SU-DHL-6 (cell line): ENCODE data around the gene TNFRSF9.
"Not testable (repeated sequence)": the region's sequence is repeated elsewhere in the genome, so short reads cannot be mapped to it uniquely, and the experiment has no call there.

Experiments used
- H2AFZ ChIP-seq: fragments of 200-600 bp; sonication (generic); 2 replicates; pipeline ENCODE4 v1.6.1; 2014; ENCODE audit warnings: low read depth, mild to moderate bottlenecking, moderate library complexity, mixed read lengths, antibody characterized with exemption, low read length; ENCODE audit not compliant: severe bottlenecking
- H3F3A ChIP-seq: fragments of 200-600 bp; shearing (Covaris generic); 2 replicates; pipeline ENCODE4 v1.6.0; 2016; ENCODE audit warnings: antibody characterized with exemption, mild to moderate bottlenecking; ENCODE audit not compliant: insufficient read depth
- H3K27ac ChIP-seq: fragments of 200-600 bp; sonication (generic); 2 replicates; pipeline ENCODE4 v1.5.1; 2016; ENCODE audit warnings: low read depth, mild to moderate bottlenecking, low read length, moderate library complexity, mixed read lengths
- H3K27me3 ChIP-seq: fragments of 200-600 bp; sonication (generic), shearing (Covaris generic); 2 replicates; pipeline ENCODE4 v1.6.0; 2014; ENCODE audit warnings: mild to moderate bottlenecking, low read length
- H3K36me3 ChIP-seq: fragments of 200-600 bp; sonication (generic); 2 replicates; pipeline ENCODE4 v1.6.1; 2014; ENCODE audit warnings: mild to moderate bottlenecking, low read length, mixed read lengths
- H3K4me2 ChIP-seq: fragments of 300-600, 200-600 bp; shearing (Covaris generic), sonication (generic); 2 replicates; pipeline ENCODE4 v1.6.0; 2014; ENCODE audit warnings: low read length, low read depth, mild to moderate bottlenecking; ENCODE audit not compliant: poor library complexity, severe bottlenecking
- H3K4me3 ChIP-seq: fragments of 200-600 bp; sonication (generic); 2 replicates; pipeline ENCODE4 v1.5.1; 2014; ENCODE audit warnings: antibody characterized with exemption, low read length, mild to moderate bottlenecking, mixed read lengths; ENCODE audit not compliant: insufficient read depth, poor library complexity, severe bottlenecking
- H3K79me2 ChIP-seq: fragments of 200-600 bp; sonication (generic); 2 replicates; pipeline ENCODE4 v1.6.1; 2014; ENCODE audit warnings: mild to moderate bottlenecking, low read length, moderate library complexity; ENCODE audit not compliant: insufficient read depth
- H3K9ac ChIP-seq: fragments of 200-600 bp; sonication (generic); 2 replicates; pipeline ENCODE4 v1.7.0; 2014; ENCODE audit warnings: mild to moderate bottlenecking, low read length
- H3K9me2 ChIP-seq: fragments of 200-600 bp; sonication (generic); replicated peaks from 2 replicates; pipeline ENCODE4 v1.6.1; 2014; ENCODE audit warnings: low read length; ENCODE audit not compliant: insufficient read depth
- H3K9me3 ChIP-seq: fragments of 200-600 bp; sonication (generic); 2 replicates; pipeline ENCODE4 v1.6.1; 2014; ENCODE audit warnings: low read length, mixed read lengths; ENCODE audit not compliant: insufficient read depth
- H4K20me1 ChIP-seq: fragments of 200-600 bp; sonication (generic); 2 replicates; pipeline ENCODE4 v1.6.1; 2014; ENCODE audit warnings: low read depth, mild to moderate bottlenecking, antibody characterized with exemption, low read length, moderate library complexity, mixed read lengths
- CTCF ChIP-seq: fragments of 200-600 bp; sonication (generic); IDR thresholded peaks from one replicate; pipeline ENCODE4 v1.5.1; 2017; ENCODE audit warnings: antibody characterized with exemption, mild to moderate bottlenecking, low read length, moderate library complexity; ENCODE audit not compliant: insufficient read depth, poor library complexity, severe bottlenecking
- EZH2phosphoT487 ChIP-seq: fragments of 200-600 bp; sonication (generic), shearing (Covaris generic); conservative IDR thresholded peaks from 2 replicates; pipeline ENCODE4 v1.6.1; 2018; ENCODE audit warnings: mild to moderate bottlenecking, antibody characterized with exemption, low read length, moderate library complexity, mixed read lengths

Gene TNFRSF9

DNA sequence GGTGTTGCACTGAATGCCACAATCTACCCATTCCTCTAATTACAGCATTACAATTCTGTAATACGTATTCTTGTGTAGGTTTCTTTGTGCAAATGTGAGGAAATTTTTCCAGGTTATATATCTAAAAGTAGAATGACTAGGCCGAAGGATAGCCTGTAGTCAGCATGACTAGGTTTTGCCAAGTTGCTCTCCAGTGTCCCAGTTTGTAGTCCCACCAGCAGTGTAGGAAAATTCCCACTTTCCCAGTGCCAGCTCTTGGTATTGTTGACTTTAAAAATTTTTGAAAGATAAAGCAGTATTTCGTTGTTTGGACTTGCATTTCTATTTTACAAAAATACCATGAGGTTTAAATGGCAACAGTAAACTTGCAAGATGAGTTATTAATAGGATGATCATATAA, 23.8 kb upstream of the TNFRSF9 start:
- no peak overlapping the region for H3K27ac ChIP-seq
- H3K4me3 ChIP-seq, result no peak overlapping the region
- H3K27me3 ChIP-seq, result no peaks in the 10 kb centered on the region
- H3K79me2 ChIP-seq, result peaks cover 79% of the 10 kb centered on the region
- H2AFZ ChIP-seq, result no peak overlapping the region
- H3K4me2 ChIP-seq, result no peak overlapping the region
- TF ChIP-seq EZH2phosphoT487 (no peak), CTCF (no peak)
- no peaks in the 10 kb centered on the region for H4K20me1 ChIP-seq
- H3F3A ChIP-seq, result no peaks in the 10 kb centered on the region
- no peak overlapping the region for H3K9ac ChIP-seq
- H3K36me3 ChIP-seq, result peaks cover 19% of the 10 kb centered on the region
- no peaks in the 10 kb centered on the region for H3K9me3 ChIP-seq
- H3K9me2 ChIP-seq, result no peaks in the 10 kb centered on the region

DNA sequence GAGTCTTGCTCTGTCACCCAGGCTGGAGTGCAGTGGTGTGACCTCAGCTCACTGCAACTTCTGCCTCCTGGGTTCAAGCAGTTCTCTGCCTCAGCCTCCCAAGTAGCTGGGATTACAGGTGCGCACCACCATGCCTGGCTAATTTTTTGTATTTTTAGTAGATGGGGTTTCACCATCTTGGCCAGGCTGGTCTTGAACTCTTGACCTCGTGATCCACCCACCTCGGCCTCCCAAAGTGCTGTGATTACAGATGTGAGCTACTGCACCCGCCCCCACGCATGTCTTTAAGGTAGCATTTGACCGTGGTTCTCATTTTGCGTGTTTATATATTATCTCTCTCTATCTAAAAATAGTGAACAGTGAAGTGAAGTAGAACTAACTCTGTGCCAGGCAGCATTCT, 23.2 kb upstream of the TNFRSF9 start:
- not testable (repeated sequence) for H4K20me1 ChIP-seq, H3K9me3 ChIP-seq, H3K4me2 ChIP-seq, H3K9me2 ChIP-seq, H3F3A ChIP-seq, H3K27ac ChIP-seq, H3K9ac ChIP-seq, H3K4me3 ChIP-seq, H2AFZ ChIP-seq, H3K27me3 ChIP-seq
- Histone ChIP-seq H3K79me2 (peaks cover 75% of the 10 kb centered on the region), H3K36me3 (peaks cover 14% of the 10 kb centered on the region)

- peaks cover 71% of the 10 kb centered on the region for H3K79me2 ChIP-seq
- H2AFZ ChIP-seq, H4K20me1 ChIP-seq, H3F3A ChIP-seq, H3K9me3 ChIP-seq, H3K9me2 ChIP-seq, H3K27me3 ChIP-seq, H3K4me2 ChIP-seq, H3K27ac ChIP-seq, H3K4me3 ChIP-seq, H3K9ac ChIP-seq: not testable (repeated sequence)
- peaks cover 12% of the 10 kb centered on the region; the same call in 1 of the 2 replicates for H3K36me3 ChIP-seq
Observed at GRCh38 chr1:7963378-7963730, 22.7 kb upstream of the TNFRSF9 start.

- no peaks in the 10 kb centered on the region for H4K20me1 ChIP-seq
- H3K36me3 ChIP-seq, result peaks cover 12% of the 10 kb centered on the region; the same call in 1 of the 2 replicates
- H3K9me2 ChIP-seq, result no peaks in the 10 kb centered on the region
- peak overlapping the region; percentile 87 for H3K4me2 ChIP-seq
- peak overlapping the region; percentile 95 for H3K4me3 ChIP-seq
- H3K27ac ChIP-seq, result peak overlapping the region; percentile 64; the same call in 1 of the 2 replicates
- TF ChIP-seq EZH2phosphoT487, result no peak
- H3K79me2 ChIP-seq, result peaks cover 69% of the 10 kb centered on the region
- H3K9me3 ChIP-seq, result no peaks in the 10 kb centered on the region
- peak overlapping the region; percentile 90 for H3K9ac ChIP-seq
- H2AFZ ChIP-seq, result no peak overlapping the region
- no peaks in the 10 kb centered on the region for H3K27me3 ChIP-seq
- no peaks in the 10 kb centered on the region for H3F3A ChIP-seq
Observed at GRCh38 chr1:7962636-7963377, 22.2 kb upstream of the TNFRSF9 start.

GRCh38 chr1:7962014-7962335, 21.3 kb upstream of the TNFRSF9 start:
- Histone ChIP-seq H3K9me3 (no peaks in the 10 kb centered on the region), H3K9ac (peak overlapping the region; percentile 90), H4K20me1 (no peaks in the 10 kb centered on the region), H3K79me2 (peaks cover 61% of the 10 kb centered on the region), H3K27me3 (no peaks in the 10 kb centered on the region), H3K27ac (peak overlapping the region; percentile 64), H3F3A (no peaks in the 10 kb centered on the region), H3K36me3 (peaks cover 11% of the 10 kb centered on the region; the same call in 1 of the 2 replicates), H3K9me2 (no peaks in the 10 kb centered on the region), H2AFZ (peak overlapping the region; percentile 44), H3K4me2 (peak overlapping the region; percentile 87), H3K4me3 (peak overlapping the region; percentile 95)
- TF ChIP-seq CTCF, result no peak
- no peak for TF ChIP-seq EZH2phosphoT487
